Kidney glomerular epithelial cell (primary cell): ENCODE results near the gene FCMR.

Experiments
- DNase-seq: peaks from one replicate; lab custom pipeline; 2025; lab: John Stamatoyannopoulos, UW

The FCMR gene

DNA sequence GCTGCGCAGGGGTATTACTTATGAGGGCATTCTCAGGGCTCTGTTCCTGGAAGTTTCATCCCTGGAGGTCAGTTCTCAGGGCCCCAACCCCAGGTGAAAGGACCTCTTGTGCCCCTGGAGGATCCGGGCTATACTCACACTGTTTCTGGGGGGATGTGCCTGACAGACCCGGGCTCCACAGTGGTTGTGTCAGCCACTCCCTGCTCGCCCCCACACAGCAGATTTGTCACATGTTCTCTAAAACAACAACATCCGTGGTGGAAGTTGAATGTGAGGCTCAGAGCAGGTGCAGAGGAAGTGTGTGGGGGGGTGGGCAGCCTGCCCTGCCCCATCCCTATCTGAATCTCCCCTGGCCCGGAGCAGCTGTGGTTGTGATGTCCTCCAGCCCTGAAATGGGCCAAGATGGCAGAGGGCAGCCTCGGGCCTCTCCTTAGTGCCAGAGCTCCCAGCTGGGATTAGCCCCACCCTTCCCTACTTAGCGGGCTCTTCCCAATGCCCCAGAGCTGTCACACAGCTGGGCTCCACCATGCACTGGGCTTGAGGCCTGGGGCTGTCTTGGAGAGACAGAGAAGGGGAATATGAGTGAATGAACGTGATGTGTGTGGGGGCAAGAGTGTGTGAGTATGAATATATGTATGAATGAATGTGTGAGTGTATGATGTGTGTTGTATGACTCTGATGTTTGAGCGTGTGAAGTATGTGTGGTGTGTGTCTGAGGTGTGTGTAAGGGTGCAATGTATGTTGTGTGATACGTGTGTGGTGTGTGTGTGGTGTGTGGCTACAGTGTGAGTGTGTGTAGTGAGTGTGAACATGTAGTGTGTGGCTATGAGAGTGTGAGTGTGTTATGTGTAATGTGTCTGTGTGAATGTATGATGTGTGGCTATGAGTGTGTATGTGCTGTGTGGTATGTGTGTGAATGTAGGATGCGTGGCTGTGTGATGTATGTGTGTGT, 1.5 kb upstream of the FCMR start:
- DNase-seq, result no peak

DNA sequence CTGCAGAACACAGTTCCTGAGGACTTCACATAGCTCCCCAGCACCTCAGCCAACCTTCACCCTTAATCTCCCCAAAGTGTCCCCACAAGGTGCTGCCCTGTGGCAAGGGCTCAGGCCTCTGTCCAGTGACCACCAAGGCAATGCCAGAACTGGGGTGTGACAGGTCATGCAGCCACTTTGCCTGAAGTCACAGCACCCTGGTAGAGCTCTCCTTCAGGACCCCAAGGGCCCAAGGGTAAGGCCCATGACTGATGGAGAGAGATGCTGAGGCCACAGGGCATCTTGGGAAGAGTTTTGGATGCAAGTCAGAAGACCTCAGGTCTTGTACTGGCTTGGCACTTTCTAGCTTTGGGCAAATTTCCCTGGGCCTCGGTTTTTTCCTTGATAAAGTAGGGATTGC, 783 bp upstream of the FCMR start:
- no peak for DNase-seq

GRCh38 chr1:206918076-206918475, 3.7 kb downstream of the FCMR start:
- no peak for DNase-seq

DNA sequence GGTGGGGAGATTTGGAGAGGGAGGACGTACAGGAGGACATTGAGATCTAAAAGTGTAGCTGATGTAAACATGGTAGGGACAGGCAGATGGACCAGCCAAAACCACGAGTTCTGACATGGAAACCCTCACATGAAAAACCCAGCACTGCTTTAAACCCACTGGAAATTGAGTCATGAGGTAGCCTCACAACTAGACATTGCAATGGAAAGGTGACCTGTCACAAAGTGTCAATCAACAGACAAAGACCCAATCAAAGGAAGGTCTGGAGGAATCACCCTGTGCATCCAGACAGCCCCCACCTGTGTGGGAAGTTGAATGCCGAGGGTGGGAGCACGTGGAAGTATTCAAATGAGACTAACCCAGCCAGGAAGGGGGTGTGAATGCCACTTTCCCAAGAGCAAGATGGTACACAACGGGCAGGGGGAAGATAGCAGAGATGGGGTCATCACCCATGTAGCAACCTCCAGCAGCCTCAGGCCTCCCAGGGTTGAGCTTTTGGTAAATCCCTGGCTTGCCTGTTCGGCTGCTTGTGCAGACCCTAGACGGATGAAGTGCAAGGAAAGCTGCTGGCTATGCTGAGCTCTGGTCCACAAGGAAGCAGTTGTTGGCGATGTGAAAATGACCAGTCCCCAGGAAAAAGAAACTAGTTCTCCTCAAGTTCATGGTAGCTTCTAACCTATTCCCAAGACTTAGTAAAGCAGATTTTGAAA, 5.6 kb downstream of the FCMR start:
- no peak for DNase-seq

DNA sequence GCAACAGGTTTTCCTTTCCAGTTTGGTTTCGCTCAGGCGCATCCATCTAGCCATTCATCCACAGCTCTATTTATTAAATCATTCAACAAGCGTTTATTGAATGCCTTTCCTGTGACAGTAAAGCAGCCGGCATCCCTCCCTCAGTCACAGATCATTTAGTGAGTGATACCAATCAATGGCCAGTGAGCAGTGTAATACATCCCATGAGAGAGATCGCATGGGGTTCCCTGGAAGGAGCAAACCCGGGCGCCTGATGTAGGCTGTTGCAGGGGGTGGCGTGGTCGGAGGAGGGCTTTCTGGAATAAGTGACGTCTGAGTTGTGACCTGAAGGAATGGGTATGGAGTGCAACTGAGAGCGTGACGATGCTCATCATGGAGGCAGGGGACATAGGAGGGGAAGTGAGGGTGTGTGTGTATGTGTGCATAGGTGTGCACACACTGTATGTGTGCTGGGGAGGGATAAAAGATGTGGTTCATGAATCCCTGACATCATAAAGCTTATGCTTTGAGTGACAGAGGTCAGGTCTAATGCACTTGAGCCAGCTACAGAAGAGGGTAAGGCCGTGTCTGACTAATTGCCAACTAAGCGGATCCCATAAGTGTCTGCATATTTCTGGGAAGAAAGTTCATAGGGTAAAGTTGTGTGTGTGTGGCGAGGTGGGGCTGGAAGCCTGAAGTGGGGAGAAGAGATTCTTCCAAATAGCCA, 6.6 kb downstream of the FCMR start:
- peak; percentile 39 for DNase-seq

- DNase-seq, result no peak
These were observed 7.8 kb downstream of the FCMR start for GRCh38 chr1:206913766-206914537.

DNA sequence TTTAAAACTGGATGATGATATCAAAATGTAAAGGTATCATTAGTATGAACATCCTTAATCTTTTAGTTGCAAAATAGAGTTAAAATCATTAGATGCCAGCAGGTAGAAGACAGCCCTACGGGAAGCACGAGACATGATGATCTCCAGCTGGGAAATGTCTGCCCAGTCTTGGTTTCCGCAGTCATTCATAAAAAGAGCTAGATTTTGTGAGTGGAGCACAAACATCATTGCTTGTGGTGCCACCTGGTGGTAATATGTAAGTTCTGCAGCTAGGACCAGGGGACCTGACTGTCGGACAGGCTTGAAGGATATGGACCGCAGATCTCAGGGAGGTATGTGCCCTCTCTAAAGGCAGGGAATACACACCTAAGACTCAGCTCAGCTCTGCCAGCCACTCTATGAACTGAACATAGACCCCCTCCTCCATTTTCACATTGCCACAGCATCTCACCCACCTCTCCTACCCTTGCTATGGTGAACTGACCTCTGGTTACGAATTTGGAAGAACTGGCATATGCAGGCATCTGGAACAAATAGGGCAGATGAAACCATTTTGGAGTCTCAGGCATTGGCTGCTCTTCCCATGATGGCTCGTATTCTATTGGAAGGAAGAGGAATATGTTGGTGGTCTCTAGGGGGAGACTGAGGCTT, 9.2 kb downstream of the FCMR start:
- DNase-seq, result peak; percentile 73

GRCh38 chr1:206911064-206911663, 10.6 kb downstream of the FCMR start:
- DNase-seq, result peak; percentile 62

DNA sequence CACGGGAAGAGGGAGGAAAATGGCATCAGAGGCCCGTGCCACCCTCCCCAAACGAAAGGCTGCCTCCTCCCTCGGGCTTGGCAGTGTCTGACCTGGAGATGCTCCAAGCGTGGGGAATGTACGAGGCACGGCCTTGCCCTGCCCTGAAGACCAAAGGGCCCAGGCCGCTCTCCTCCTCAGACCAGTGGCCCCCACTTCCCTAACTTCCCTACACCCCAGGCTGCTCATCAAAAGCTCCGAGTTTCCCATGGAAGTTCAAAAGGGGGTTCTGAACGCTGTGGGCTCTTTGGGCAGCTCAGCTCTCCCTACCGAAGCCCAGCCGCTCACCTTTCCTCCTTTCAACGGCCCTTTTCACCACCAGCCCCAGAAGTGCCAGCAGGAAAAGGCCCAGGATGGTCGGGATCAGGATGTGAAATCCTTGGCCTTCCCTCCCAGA, 11.8 kb downstream of the FCMR start:
- no peak for DNase-seq

DNA sequence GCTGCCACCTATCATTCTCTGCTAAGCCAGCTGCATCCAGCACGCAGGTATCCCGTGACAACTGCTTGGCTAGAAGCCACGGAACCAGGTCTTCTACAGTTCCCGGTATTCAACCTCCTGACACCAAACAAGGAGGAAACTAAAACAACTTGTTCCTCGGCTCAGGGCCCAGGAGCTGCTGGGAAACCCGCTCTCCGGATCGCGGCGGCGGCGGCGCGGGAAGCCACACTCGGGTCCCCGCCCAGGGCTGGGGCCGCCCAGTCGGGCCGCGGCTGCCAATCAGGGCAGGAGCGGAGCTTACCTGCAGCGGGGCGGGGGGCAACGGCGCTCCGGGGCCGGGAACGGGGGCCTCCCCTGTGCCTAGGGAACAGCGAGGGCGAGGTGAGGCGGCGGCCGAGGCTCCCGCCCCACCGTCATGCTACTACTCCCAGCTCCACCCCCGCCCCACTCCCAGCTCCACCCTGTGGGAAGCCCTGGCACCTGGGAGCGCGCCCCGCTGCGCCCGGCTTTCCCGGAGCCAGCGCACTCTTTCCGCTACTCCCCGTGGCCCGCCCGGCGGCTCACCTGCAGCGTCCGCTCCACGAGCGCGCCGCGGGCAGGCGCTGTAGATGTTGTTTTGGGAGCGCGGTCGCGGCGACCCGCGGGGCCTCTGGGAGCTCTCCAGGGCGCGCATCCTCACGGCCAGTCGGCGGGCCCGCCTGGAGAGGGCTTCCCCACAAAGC, 12.4 kb downstream of the FCMR start:
- DNase-seq, result peak; percentile 6

DNA sequence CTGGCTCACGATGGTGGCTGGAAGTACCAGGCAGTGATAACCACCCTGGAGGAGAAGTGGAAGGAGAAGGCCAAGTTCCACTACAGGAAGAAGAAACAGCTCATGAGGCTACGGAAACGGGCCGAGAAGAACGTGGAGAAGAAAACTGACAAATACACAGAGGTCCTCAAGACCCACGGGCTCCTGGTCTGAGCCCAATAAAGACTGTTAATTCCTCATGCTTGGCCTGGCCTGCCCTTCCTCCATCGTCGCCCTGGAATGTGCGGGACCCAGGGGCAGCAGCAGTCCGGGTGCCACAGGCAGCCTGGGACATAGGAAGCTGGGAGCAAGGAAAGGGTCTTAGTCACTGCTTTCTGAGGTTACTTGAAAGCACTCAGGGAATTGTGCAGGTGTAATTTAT, 13.7 kb downstream of the FCMR start:
- DNase-seq, result no peak

- DNase-seq, result no peak
These were observed 14.3 kb downstream of the FCMR start for GRCh38 chr1:206907304-206907991.

DNA sequence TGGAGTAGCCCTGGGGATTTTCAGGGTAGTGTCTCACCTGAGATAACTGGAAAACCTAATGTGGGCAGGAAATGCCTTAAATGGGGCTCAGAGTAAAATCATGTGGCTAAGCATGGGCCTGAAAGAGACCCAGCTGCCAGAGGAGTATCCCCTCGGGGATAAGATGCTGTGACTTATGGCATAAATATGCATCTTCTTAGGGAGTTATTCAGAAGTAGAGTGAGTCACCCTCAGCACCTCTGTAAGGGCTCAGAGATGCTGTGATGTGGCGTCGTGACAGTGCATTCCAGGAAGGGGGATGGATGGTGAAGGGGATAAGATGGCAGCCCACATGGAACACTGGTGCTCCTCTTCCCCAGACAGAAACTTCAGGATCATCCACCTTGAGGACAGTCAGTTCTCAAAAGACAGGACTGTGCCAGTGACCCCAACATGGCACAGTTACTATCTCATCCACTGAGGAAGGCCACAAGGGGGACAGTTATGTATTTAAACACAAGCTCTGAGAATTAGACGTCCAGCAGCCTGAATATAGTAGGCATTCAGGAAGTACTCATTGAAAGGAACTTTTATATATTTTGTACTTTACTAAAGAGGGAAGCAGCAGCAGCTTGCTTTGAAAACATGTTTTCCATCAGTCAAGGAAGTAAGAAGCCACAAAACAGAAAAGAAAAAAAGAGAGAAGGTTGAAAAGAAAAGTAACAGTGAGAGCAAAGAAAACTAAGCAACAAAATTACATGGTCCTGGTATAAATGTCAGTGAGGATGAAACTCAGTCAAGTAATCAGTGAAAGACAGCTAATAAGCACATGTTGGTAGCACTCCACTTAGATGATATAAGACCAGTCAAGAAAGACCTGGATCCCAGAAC, 16.2 kb downstream of the FCMR start:
- DNase-seq, result peak; percentile 74

- DNase-seq, result no peak
These were observed 17.2 kb downstream of the FCMR start for GRCh38 chr1:206904423-206905142.

- DNase-seq, result no peak
These were observed 18.1 kb downstream of the FCMR start for GRCh38 chr1:206903687-206904086.

GRCh38 chr1:206902702-206903101, 19.0 kb downstream of the FCMR start:
- no peak for DNase-seq

DNA sequence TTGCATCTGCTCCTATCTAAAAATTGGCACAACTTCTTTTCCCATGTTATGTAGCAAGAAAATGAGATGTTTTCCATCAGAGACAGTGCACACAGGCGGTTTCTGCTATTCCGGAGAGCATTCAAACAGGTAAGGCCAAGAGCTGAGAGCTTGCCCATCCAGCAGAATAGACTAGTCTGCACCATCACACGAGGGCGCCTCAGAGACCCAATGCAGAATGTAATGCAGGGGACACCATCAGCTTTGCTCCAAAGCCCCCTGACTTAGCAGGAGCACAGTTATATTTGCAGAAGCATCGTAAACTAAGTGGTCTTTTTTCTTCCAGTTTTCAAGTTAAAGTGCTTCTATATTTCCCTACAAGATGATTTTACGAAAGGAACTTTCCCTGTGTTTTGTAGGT, 19.8 kb downstream of the FCMR start:
- DNase-seq, result no peak

DNA sequence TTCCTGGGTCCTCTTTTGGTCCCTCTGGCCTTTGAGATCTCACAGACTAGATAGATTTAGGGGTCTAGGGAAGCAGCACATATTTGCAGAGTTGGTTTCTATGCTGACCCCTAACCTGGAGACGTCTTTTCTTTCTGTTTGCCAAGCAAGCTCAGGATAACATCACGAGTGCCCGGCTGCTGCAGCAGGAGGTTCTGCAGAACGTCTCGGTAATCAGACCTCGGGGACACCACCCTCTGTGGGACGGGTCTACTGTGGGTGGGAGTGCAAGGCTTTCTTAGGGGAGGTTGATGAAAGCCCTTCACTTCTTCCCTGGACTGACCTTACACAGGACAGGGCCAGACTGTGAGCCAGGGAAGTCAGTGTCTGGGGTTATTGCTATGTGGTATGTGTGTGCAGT, 21.6 kb downstream of the FCMR start:
- no peak for DNase-seq
